PC-3 (cell line): ENCODE results near the gene RFWD3. TPM values are rescaled to one million over a fixed set of nuclear protein-coding genes. Genes with fewer than 3 reads are reported as not detected.
"Not testable (repeated sequence)": the region's sequence is repeated elsewhere in the genome, so short reads cannot be mapped to it uniquely, and the experiment has no call there.

Source experiments
- ATAC-seq: fragments of 200-7000 bp; cut with Tn5 transposase; 2 replicates; pipeline ENCODE4 v1.9.1; 2020; ENCODE audit warnings: mild to moderate bottlenecking, moderate library complexity
- BruUV-seq: library from RNA; stranded (reverse); fragments of 400-500 nt; replicated peaks from 2 replicates; lab custom pipeline; 2021; lab: Mats Ljungman, UMichigan
- CTCF ChIA-PET: fragments of 300-600 bp; sonication (Branson Sonifier 250); formaldehyde crosslinking; loops from one replicate; lab custom pipeline; 2022; ENCODE audit warnings: antibody characterized with exemption; lab: Charles Lee
- POLR2A ChIA-PET: fragments of 300-600 bp; sonication (Branson Sonifier 250); formaldehyde crosslinking; loops from one replicate; lab custom pipeline; 2022; ENCODE audit warnings: antibody characterized with exemption; ENCODE audit not compliant: unreplicated experiment; lab: Charles Lee
- DNase-seq: peaks from one replicate; pipeline ENCODE4 v3.0.0-alpha.2; 2015
- H2AFZ ChIP-seq: fragments of 300-600 bp; sonication (generic); 2 replicates; pipeline ENCODE4 v1.6.0; 2016; ENCODE audit warnings: antibody characterized with exemption, low read length
- H3F3A ChIP-seq: fragments of 300-600 bp; sonication (generic); one replicate; pipeline ENCODE4 v1.6.0; 2017; ENCODE audit warnings: antibody characterized with exemption, low read length, control low read depth, mild to moderate bottlenecking; ENCODE audit not compliant: unreplicated experiment
- H3K27ac ChIP-seq: fragments of 300-600 bp; sonication (generic); 2 replicates; pipeline ENCODE4 v1.5.1; 2016; ENCODE audit warnings: mild to moderate bottlenecking, low read length
- H3K27me3 ChIP-seq: fragments of 300-600 bp; sonication (generic); 2 replicates; pipeline ENCODE4 v1.6.1; 2016; ENCODE audit warnings: low read length, mixed read lengths
- H3K36me3 ChIP-seq: fragments of 300-600 bp; sonication (generic); 2 replicates; pipeline ENCODE4 v1.6.1; 2016; ENCODE audit warnings: low read depth, mixed run types, low read length, mixed read lengths
- H3K4me1 ChIP-seq: fragments of 300-600 bp; sonication (generic); 2 replicates; pipeline ENCODE4 v1.5.1; 2016; ENCODE audit warnings: low read length; ENCODE audit not compliant: insufficient read depth
- H3K4me2 ChIP-seq: fragments of 300-600 bp; sonication (generic); 2 replicates; pipeline ENCODE4 v1.6.0; 2016; ENCODE audit warnings: low read length
- H3K4me3 ChIP-seq: fragments of 300-600 bp; sonication (generic); 2 replicates; pipeline ENCODE4 v1.5.1; 2016; ENCODE audit warnings: mild to moderate bottlenecking, low read length, mixed read lengths
- H3K79me2 ChIP-seq: fragments of 300-600 bp; sonication (generic); 2 replicates; pipeline ENCODE4 v1.6.1; 2017; ENCODE audit warnings: low read length, mixed read lengths
- H3K9ac ChIP-seq: fragments of 300-600 bp; sonication (generic); 2 replicates; pipeline ENCODE4 v1.6.0; 2016; ENCODE audit warnings: mild to moderate bottlenecking, low read length
- H3K9me2 ChIP-seq: fragments of 300-600 bp; sonication (generic); replicated peaks from 2 replicates; pipeline ENCODE4 v1.6.1; 2016; ENCODE audit warnings: mixed run types, low read length, mixed read lengths
- H3K9me3 ChIP-seq: fragments of 300-600 bp; sonication (generic); 2 replicates; pipeline ENCODE4 v1.6.1; 2016; ENCODE audit warnings: low read length, mixed read lengths
- H4K20me1 ChIP-seq: fragments of 300-600 bp; sonication (generic); 2 replicates; pipeline ENCODE4 v1.6.1; 2016; ENCODE audit warnings: low read length, mixed read lengths
- CTCF ChIP-seq: fragments of 300-600 bp; sonication (generic); conservative IDR thresholded peaks from 2 replicates; pipeline ENCODE4 v1.5.1; 2017; ENCODE audit warnings: antibody characterized with exemption, low read depth, mild to moderate bottlenecking, low read length
- EZH2 ChIP-seq: fragments of 300-600 bp; sonication (generic); IDR thresholded peaks from one replicate; pipeline ENCODE4 v1.6.1; 2017; ENCODE audit warnings: antibody characterized with exemption, mild to moderate bottlenecking, low read length; ENCODE audit not compliant: unreplicated experiment
- EZH2phosphoT487 ChIP-seq: fragments of 300-600 bp; sonication (generic); IDR thresholded peaks from 2 replicates; pipeline ENCODE4 v1.6.1; 2018; ENCODE audit warnings: mild to moderate bottlenecking, antibody characterized with exemption, low read length, borderline replicate concordance
- intact Hi-C: fragments of 100-400 bp; cut with micrococcal nuclease; formaldehyde crosslinking; loops from 2 replicates; pipeline ENCODE4 v1.9.0; 2023
- total RNA-seq: library from RNA; depleted of rRNA; stranded (reverse); fragments of >200 nt; gene quantifications from 2 replicates; pipeline ENCODE4 v1.2.3, GENCODE V29; 2014

Gene RFWD3
- total RNA-seq, 1 experiment from 2014 or later, result 32.8 TPM

- ATAC-seq (no peak), DNase-seq (no peak)
- Histone ChIP-seq H4K20me1 (no peaks in the 10 kb centered on the region), H3K9ac (no peak overlapping the region), H3K9me2 (no peaks in the 10 kb centered on the region), H3K4me1 (no peaks in the 10 kb centered on the region), H3K79me2 (no peaks in the 10 kb centered on the region), H3F3A (no peaks in the 10 kb centered on the region), H3K4me3 (no peak overlapping the region), H3K4me2 (no peak overlapping the region), H3K36me3 (no peaks in the 10 kb centered on the region), H3K27me3 (no peaks in the 10 kb centered on the region), H3K27ac (no peak overlapping the region), H3K9me3 (no peaks in the 10 kb centered on the region), H2AFZ (no peak overlapping the region)
- ChIA-PET CTCF (no interaction called here), POLR2A (no interaction called here)
- TF ChIP-seq EZH2phosphoT487 (no peak), CTCF (no peak)
- intact Hi-C loops, result no loop called here
- no TSS peak for BruUV-seq
Measured at GRCh38 chr16:74677868-74678267, 11.2 kb upstream of the RFWD3 start.

- CTCF ChIA-PET, result no interaction called here
Measured at GRCh38 chr16:74673876-74674275, 7.2 kb upstream of the RFWD3 start.

GRCh38 chr16:74668877-74669276 lies 2.2 kb upstream of the RFWD3 start:
- H3K9me3 ChIP-seq, CTCF ChIA-PET, H3K27me3 ChIP-seq, H2AFZ ChIP-seq, H3K9ac ChIP-seq, H3K4me3 ChIP-seq, H3K27ac ChIP-seq, ATAC-seq, H3K4me1 ChIP-seq, H3K9me2 ChIP-seq, DNase-seq, intact Hi-C loops, BruUV-seq, H3F3A ChIP-seq, POLR2A ChIA-PET, H4K20me1 ChIP-seq, H3K4me2 ChIP-seq: not testable (repeated sequence)
- peaks cover 29% of the 10 kb centered on the region for H3K79me2 ChIP-seq
- H3K36me3 ChIP-seq, result peaks cover 10% of the 10 kb centered on the region

More at GRCh38 chr16:74673876-74674275, 7.2 kb upstream of the RFWD3 start:
- intact Hi-C loops, result no loop called here
- no TSS peak for BruUV-seq
- Histone ChIP-seq H3K4me3 (no peak overlapping the region), H4K20me1 (no peaks in the 10 kb centered on the region), H3K27ac (no peak overlapping the region), H3K4me1 (no peaks in the 10 kb centered on the region), H3K27me3 (no peaks in the 10 kb centered on the region), H3K9me2 (no peaks in the 10 kb centered on the region), H2AFZ (no peak overlapping the region), H3K9ac (no peak overlapping the region), H3K36me3 (no peaks in the 10 kb centered on the region), H3K79me2 (no peaks in the 10 kb centered on the region), H3K4me2 (no peak overlapping the region), H3K9me3 (no peaks in the 10 kb centered on the region), H3F3A (no peaks in the 10 kb centered on the region)
- no peak for TF ChIP-seq CTCF
- no peak for TF ChIP-seq EZH2
- TF ChIP-seq EZH2phosphoT487, result no peak
- DNase-seq, result no peak
- POLR2A ChIA-PET, result no interaction called here
- ATAC-seq, result no peak
